Right kidney (tissue), 9 donors: ENCODE data around the gene MUC2.

Experiments
- DNase-seq: peaks from one replicate; pipeline ENCODE4 v3.0.0-alpha.2; 2016
- long read RNA-seq, 8 donors: transcript quantifications; one replicate each; lab custom pipeline, GENCODE V29; 2026

The MUC2 gene
- long read RNA-seq, donor 1 = 0 reads
- long read RNA-seq, donor 2 = 0 reads
- long read RNA-seq, donor 3 = 0 reads
- long read RNA-seq, donor 4 = 0 reads
- long read RNA-seq, donor 5 = 0 reads
- long read RNA-seq, donor 6 = 0 reads
- long read RNA-seq, donor 7, partial matches to known transcripts = 17 of 17 reads
- long read RNA-seq, donor 7, other reads (novel, unspliced or antisense) = 0 of 17 reads
- long read RNA-seq, donor 8 = 0 reads

GRCh38 chr11:1074244-1075221 is at the start of gene MUC2:
Gene MUC2 (plus strand): TSS chr11:1074874.
- no peak for DNase-seq

GRCh38 chr11:1025410-1026162 is 49.1 kb upstream of the MUC2 start:
- no peak for DNase-seq

GRCh38 chr11:1026163-1026450 is 48.6 kb upstream of the MUC2 start:
- no peak for DNase-seq

- DNase-seq = no peak
These were observed 47.8 kb upstream of the MUC2 start for GRCh38 chr11:1026641-1027482.

GRCh38 chr11:1027483-1028290 is 47.0 kb upstream of the MUC2 start:
- no peak for DNase-seq

- no peak for DNase-seq
These were observed 46.5 kb upstream of the MUC2 start for GRCh38 chr11:1028291-1028540.

- DNase-seq = no peak
These were observed 46.1 kb upstream of the MUC2 start for GRCh38 chr11:1028616-1029015.

- DNase-seq = no peak
These were observed 45.6 kb upstream of the MUC2 start for GRCh38 chr11:1029051-1029450.

- DNase-seq = no peak
These were observed 45.0 kb upstream of the MUC2 start for GRCh38 chr11:1029654-1030053.

- DNase-seq = no peak
These were observed 44.6 kb upstream of the MUC2 start for GRCh38 chr11:1030086-1030485.

- DNase-seq = no peak
These were observed 44.1 kb upstream of the MUC2 start for GRCh38 chr11:1030556-1030955.

- no peak for DNase-seq
These were observed 43.4 kb upstream of the MUC2 start for GRCh38 chr11:1031121-1031899.

- no peak for DNase-seq
These were observed 42.3 kb upstream of the MUC2 start for GRCh38 chr11:1032310-1032891.

- DNase-seq = no peak
These were observed 41.5 kb upstream of the MUC2 start for GRCh38 chr11:1033016-1033798.

GRCh38 chr11:1034001-1034400 is 40.7 kb upstream of the MUC2 start:
- DNase-seq = no peak

GRCh38 chr11:1034456-1035295 is 40.0 kb upstream of the MUC2 start:
- DNase-seq = no peak

- no peak for DNase-seq
These were observed 38.9 kb upstream of the MUC2 start for GRCh38 chr11:1035577-1036283.
